ENCODE data around the gene FAM186B.

The FAM186B gene

DNA sequence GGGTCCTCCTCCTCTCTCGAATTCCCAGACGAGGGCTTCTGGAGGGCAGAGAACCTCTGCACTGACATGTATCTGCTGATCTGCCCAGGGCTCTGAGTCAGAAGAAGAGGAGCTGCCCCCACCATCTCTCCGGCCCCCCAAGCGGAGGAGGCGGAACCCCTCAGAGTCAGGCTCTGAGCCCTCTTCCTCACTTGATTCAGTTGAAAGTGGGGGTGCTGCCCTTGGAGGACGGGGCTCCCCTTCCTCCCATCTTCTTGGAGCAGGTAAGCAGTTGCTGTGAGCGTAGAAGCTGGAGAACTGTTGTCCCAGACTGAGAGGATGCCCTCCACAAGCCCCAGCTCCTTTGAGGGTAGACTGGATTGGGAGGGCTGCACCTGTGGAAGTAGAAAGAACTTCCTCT, 37.7 kb upstream of the FAM186B start:
- no peaks in the 10 kb centered on the region for H3K9me3 Mint-ChIP-seq
- H3K36me3 Mint-ChIP-seq (ENCODE audit: low read depth): peaks cover 30% of the 10 kb centered on the region
- H3K27ac Mint-ChIP-seq: no peak overlapping the region
- H3K27me3 Mint-ChIP-seq (ENCODE audit: low read depth): no peaks in the 10 kb centered on the region
- peaks cover 18% of the 10 kb centered on the region for H3K4me1 Mint-ChIP-seq (ENCODE audit: low read depth)
- H3K4me3 Mint-ChIP-seq: no peak overlapping the region

GRCh38 chr12:49642370-49642802, 36.9 kb upstream of the FAM186B start:
- Mint-ChIP-seq H3K4me1 (ENCODE audit: low read depth) (peaks cover 15% of the 10 kb centered on the region), H3K4me3 (no peak overlapping the region), H3K9me3 (no peaks in the 10 kb centered on the region), H3K27ac (no peak overlapping the region), H3K36me3 (ENCODE audit: low read depth) (peaks cover 29% of the 10 kb centered on the region), H3K27me3 (ENCODE audit: low read depth) (no peaks in the 10 kb centered on the region)

- H3K27me3 Mint-ChIP-seq (ENCODE audit: low read depth): no peaks in the 10 kb centered on the region
- no peaks in the 10 kb centered on the region for H3K9me3 Mint-ChIP-seq
- H3K36me3 Mint-ChIP-seq (ENCODE audit: low read depth): peaks cover 25% of the 10 kb centered on the region
- no peak overlapping the region for H3K4me3 Mint-ChIP-seq
- H3K4me1 Mint-ChIP-seq (ENCODE audit: low read depth): peaks cover 18% of the 10 kb centered on the region
- no peak overlapping the region for H3K27ac Mint-ChIP-seq
Observed at GRCh38 chr12:49641748-49642369, 36.4 kb upstream of the FAM186B start.

GRCh38 chr12:49636979-49637755, 31.7 kb upstream of the FAM186B start:
- no peaks in the 10 kb centered on the region for H3K9me3 Mint-ChIP-seq
- H3K4me3 Mint-ChIP-seq: no peak overlapping the region
- peak overlapping the region; percentile 28 for H3K27ac Mint-ChIP-seq
- H3K4me1 Mint-ChIP-seq (ENCODE audit: low read depth): peaks cover 6% of the 10 kb centered on the region
- H3K27me3 Mint-ChIP-seq (ENCODE audit: low read depth): no peaks in the 10 kb centered on the region
- peaks cover 11% of the 10 kb centered on the region for H3K36me3 Mint-ChIP-seq (ENCODE audit: low read depth)

- Mint-ChIP-seq H3K27me3 (ENCODE audit: low read depth) (no peaks in the 10 kb centered on the region), H3K36me3 (ENCODE audit: low read depth) (peaks cover 11% of the 10 kb centered on the region), H3K4me1 (ENCODE audit: low read depth) (peaks cover 6% of the 10 kb centered on the region)
Observed at GRCh38 chr12:49636574-49636973, 31.1 kb upstream of the FAM186B start.

GRCh38 chr12:49635656-49636055, 30.2 kb upstream of the FAM186B start:
- Mint-ChIP-seq H3K4me1 (ENCODE audit: low read depth) (peaks cover 6% of the 10 kb centered on the region), H3K36me3 (ENCODE audit: low read depth) (peaks cover 10% of the 10 kb centered on the region), H3K4me3 (no peak overlapping the region), H3K27ac (no peak overlapping the region), H3K9me3 (no peaks in the 10 kb centered on the region), H3K27me3 (ENCODE audit: low read depth) (no peaks in the 10 kb centered on the region)

More at GRCh38 chr12:49636574-49636973, 31.1 kb upstream of the FAM186B start:
- H3K27ac Mint-ChIP-seq: no peak overlapping the region
- H3K9me3 Mint-ChIP-seq: no peaks in the 10 kb centered on the region
- H3K4me3 Mint-ChIP-seq: no peak overlapping the region

DNA sequence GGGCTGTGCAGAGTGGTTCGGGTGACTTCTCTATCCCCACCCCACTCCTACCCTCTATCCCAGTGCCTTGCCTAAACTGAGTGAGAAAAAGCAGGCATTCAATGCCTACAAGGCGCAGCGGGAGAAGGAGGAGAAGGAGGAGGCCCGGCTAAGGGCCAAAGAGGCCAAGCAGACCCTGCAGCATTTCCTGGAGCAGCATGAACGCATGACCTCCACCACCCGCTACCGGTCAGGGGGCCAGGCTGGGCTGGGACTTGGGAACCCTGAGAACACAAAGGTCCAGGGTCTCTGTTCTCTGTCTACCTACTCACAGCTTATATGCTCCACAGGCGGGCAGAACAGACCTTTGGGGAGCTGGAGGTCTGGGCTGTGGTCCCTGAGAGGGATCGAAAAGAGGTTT, 29.6 kb upstream of the FAM186B start:
- Mint-ChIP-seq H3K27me3 (ENCODE audit: low read depth) (no peaks in the 10 kb centered on the region), H3K27ac (no peak overlapping the region), H3K9me3 (no peaks in the 10 kb centered on the region), H3K4me1 (ENCODE audit: low read depth) (peaks cover 6% of the 10 kb centered on the region), H3K36me3 (ENCODE audit: low read depth) (peaks cover 5% of the 10 kb centered on the region), H3K4me3 (no peak overlapping the region)

- peaks cover 5% of the 10 kb centered on the region for H3K27me3 Mint-ChIP-seq (ENCODE audit: low read depth)
- H3K27ac Mint-ChIP-seq: peak overlapping the region; percentile 56
- no peak overlapping the region for H3K4me3 Mint-ChIP-seq
- H3K36me3 Mint-ChIP-seq (ENCODE audit: low read depth): peaks cover 2% of the 10 kb centered on the region
- peaks cover 6% of the 10 kb centered on the region for H3K4me1 Mint-ChIP-seq (ENCODE audit: low read depth)
- H3K9me3 Mint-ChIP-seq: no peaks in the 10 kb centered on the region
Observed at GRCh38 chr12:49633703-49634345, 28.4 kb upstream of the FAM186B start.

DNA sequence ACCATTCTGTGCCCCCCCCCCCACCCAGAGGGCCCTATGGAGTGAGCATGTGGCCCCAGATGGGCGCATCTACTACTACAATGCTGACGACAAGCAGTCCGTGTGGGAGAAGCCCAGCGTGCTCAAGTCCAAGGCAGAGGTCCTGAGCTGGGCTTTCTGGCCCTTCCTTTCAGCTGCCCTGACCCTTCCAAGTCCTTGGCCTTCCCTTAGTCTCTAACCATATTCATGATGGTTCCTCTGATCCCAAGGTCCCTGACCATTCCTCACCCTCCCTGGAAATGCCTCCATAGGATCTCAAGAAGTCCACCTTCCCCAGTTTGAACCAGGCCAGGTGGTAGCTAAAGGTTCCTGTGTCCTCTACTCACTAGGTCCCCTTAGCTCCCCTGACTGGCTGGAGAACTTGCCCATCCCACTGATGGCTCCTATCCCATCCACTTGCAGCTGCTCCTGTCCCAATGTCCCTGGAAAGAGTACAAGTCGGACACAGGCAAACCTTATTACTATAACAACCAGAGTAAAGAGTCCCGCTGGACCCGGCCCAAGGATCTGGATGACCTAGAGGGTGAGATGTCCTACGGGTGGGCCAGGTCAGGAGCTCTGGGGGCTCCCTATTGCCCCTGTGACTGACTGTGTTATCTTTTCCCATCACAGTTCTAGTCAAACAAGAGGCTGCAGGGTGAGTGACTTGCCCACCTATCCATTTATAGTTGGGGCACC, 27.7 kb upstream of the FAM186B start:
- Mint-ChIP-seq H3K4me1 (ENCODE audit: low read depth) (peaks cover 6% of the 10 kb centered on the region), H3K36me3 (ENCODE audit: low read depth) (peaks cover 2% of the 10 kb centered on the region), H3K4me3 (no peak overlapping the region), H3K9me3 (no peaks in the 10 kb centered on the region), H3K27ac (no peak overlapping the region), H3K27me3 (ENCODE audit: low read depth) (peaks cover 5% of the 10 kb centered on the region)

- no peaks in the 10 kb centered on the region for H3K36me3 Mint-ChIP-seq (ENCODE audit: low read depth)
- no peak overlapping the region for H3K4me3 Mint-ChIP-seq
- H3K27me3 Mint-ChIP-seq (ENCODE audit: low read depth): peaks cover 5% of the 10 kb centered on the region
- H3K27ac Mint-ChIP-seq: no peak overlapping the region
- peaks cover 6% of the 10 kb centered on the region for H3K4me1 Mint-ChIP-seq (ENCODE audit: low read depth)
- no peaks in the 10 kb centered on the region for H3K9me3 Mint-ChIP-seq
Observed at GRCh38 chr12:49632401-49632800, 27.0 kb upstream of the FAM186B start.

DNA sequence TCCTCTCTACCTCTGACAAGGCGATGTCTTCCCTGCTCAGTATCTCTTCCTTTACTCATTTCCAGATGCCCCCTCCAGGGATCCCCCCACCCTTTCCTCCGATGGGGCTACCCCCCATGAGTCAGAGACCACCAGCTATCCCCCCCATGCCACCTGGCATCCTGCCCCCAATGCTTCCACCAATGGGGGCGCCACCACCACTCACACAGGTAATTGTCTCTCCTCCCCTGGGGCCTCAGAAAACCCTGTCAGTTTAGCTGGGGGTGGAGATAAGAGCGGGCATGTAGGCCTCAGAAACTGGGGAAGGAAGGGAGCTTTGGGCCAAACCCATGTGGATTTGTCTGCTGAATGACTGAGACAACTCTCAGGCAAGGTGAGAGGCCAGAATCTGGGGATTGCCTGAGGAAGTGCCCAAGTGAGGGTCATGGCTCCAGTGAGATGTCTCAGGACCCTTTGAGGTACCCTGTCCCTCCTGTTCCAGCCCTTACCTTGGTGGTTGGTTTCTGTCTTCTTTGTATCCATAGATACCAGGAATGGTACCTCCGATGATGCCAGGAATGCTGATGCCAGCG, 26.0 kb upstream of the FAM186B start:
- H3K9me3 Mint-ChIP-seq: no peaks in the 10 kb centered on the region
- no peaks in the 10 kb centered on the region for H3K4me1 Mint-ChIP-seq (ENCODE audit: low read depth)
- H3K36me3 Mint-ChIP-seq (ENCODE audit: low read depth): no peaks in the 10 kb centered on the region
- peaks cover 5% of the 10 kb centered on the region for H3K27me3 Mint-ChIP-seq (ENCODE audit: low read depth)
- no peak overlapping the region for H3K4me3 Mint-ChIP-seq
- no peak overlapping the region for H3K27ac Mint-ChIP-seq

DNA sequence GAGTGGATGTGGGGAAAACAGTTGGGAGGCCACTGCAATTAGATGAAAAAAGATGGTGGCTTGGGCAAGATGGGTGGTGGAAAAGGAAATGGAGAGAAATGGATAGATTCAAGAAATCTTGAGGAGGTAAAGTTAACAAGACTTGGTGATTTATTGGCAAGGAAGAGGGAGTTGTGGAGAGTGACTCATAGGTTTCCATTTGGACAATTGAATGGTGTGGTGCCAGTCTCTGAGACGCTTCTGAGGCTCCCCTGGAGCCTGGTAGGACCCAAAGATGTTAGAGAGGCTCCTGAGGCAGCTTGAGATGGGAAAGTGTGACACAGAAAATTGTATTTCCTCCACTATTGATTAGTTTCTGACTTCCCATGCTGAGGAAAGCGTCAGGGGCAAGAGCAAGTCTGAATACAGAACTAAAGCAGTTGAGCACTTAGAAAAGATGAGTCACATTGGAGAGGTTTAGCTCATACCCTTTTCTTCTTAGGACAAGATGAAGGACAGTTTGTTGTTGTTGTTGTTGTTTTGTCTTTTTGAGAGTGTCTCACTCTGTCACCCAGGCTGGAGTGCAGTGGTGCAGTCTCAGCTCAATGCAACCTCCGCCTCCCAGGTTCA, 22.4 kb upstream of the FAM186B start:
- H3K9me3 Mint-ChIP-seq: no peaks in the 10 kb centered on the region

GRCh38 chr12:49626836-49627235, 21.4 kb upstream of the FAM186B start:
- Mint-ChIP-seq H3K4me1 (ENCODE audit: low read depth) (peaks cover 11% of the 10 kb centered on the region), H3K9me3 (no peaks in the 10 kb centered on the region), H3K4me3 (no peak overlapping the region), H3K27me3 (ENCODE audit: low read depth) (peaks cover 9% of the 10 kb centered on the region), H3K27ac (no peak overlapping the region), H3K36me3 (ENCODE audit: low read depth) (no peaks in the 10 kb centered on the region)

More for the DNA sequence above, 22.4 kb upstream of the FAM186B start:
- Mint-ChIP-seq H3K4me3 (no peak overlapping the region), H3K36me3 (ENCODE audit: low read depth) (no peaks in the 10 kb centered on the region), H3K27me3 (ENCODE audit: low read depth) (peaks cover 9% of the 10 kb centered on the region), H3K4me1 (ENCODE audit: low read depth) (peaks cover 7% of the 10 kb centered on the region), H3K27ac (no peak overlapping the region)
